HepG2 (cell line): Measurements from ENCODE around the gene RPF1. TPM values are rescaled to one million over a fixed set of nuclear protein-coding genes. Genes with fewer than 3 reads are reported as not detected.
A peak's percentile ranks its signal among the peaks of the same experiment; 100 is the strongest.

Source experiments
- AGO2 ChIP-seq: fragments of 200-400 bp; formaldehyde crosslinking; optimal IDR thresholded peaks from 2 replicates; pipeline ENCODE3; 2017; ENCODE audit warnings: mild to moderate bottlenecking, low read depth, low read length, moderate library complexity
- GFI1 ChIP-seq: sonication (generic); formaldehyde crosslinking; IDR thresholded peaks from 2 replicates; pipeline ENCODE4 v1.5.0; 2020; ENCODE audit warnings: missing genetic modification reagents, mild to moderate bottlenecking, borderline replicate concordance
- KLF11 ChIP-seq: IDR thresholded peaks from 2 replicates; pipeline ENCODE4 v1.6.1; 2016; ENCODE audit warnings: missing compliant biosample characterization
- KLF16 ChIP-seq, 2 experiments: sonication (generic) in 1 of 2; formaldehyde crosslinking in 1 of 2; IDR thresholded peaks; 2 replicates each; pipeline versions ENCODE4 v1.6.1 to v1.8.0; 2016 to 2023; ENCODE audit warnings: missing genetic modification reagents in 2 of 2, missing compliant biosample characterization in 1 of 2
- MAZ ChIP-seq, 2 experiments: sonication (generic) in 1 of 2; formaldehyde crosslinking in 1 of 2; IDR thresholded peaks; 2 replicates each; pipeline versions ENCODE4 v1.5.0 to v1.6.1; 2012 to 2020; ENCODE audit warnings: low read depth in 2 of 2, mild to moderate bottlenecking in 2 of 2, borderline replicate concordance in 1 of 2, improper control_type of control experiment in 1 of 2, low read length in 1 of 2, missing genetic modification reagents in 1 of 2, moderate library complexity in 1 of 2
- NR3C1 ChIP-seq: sonication (generic); formaldehyde crosslinking; IDR thresholded peaks from 2 replicates; pipeline ENCODE4 v1.4.0; 2020; ENCODE audit warnings: missing genetic modification reagents
- POGK ChIP-seq: sonication (generic); formaldehyde crosslinking; conservative IDR thresholded peaks from 2 replicates; pipeline ENCODE4 v1.8.0; 2022; ENCODE audit warnings: mild to moderate bottlenecking, moderate library complexity, missing genetic modification reagents
- PRPF4 ChIP-seq: fragments of 200-400 bp; formaldehyde crosslinking; IDR thresholded peaks from 2 replicates; pipeline ENCODE4 v1.6.1; 2016; ENCODE audit warnings: low read length, low read depth; ENCODE audit not compliant: poor library complexity, severe bottlenecking
- SOX5 ChIP-seq: IDR thresholded peaks from 2 replicates; pipeline ENCODE4 v1.6.1; 2016; ENCODE audit warnings: borderline replicate concordance
- TBL1XR1 ChIP-seq: fragments of 150-350 bp; IDR thresholded peaks from 2 replicates; pipeline ENCODE4 v1.6.1; 2014; ENCODE audit warnings: borderline replicate concordance, low read length; ENCODE audit not compliant: partially characterized antibody
- TBX2 ChIP-seq: sonication (generic); formaldehyde crosslinking; IDR thresholded peaks from 2 replicates; pipeline ENCODE4 v1.5.0; 2020; ENCODE audit warnings: missing genetic modification reagents, mild to moderate bottlenecking, borderline replicate concordance
- TBX3 ChIP-seq: fragments of 450-650 bp; IDR thresholded peaks from 2 replicates; pipeline ENCODE4 v1.6.1; 2017; ENCODE audit warnings: antibody characterized with exemption, mild to moderate bottlenecking, inconsistent platforms, borderline replicate concordance
- TFAP4 ChIP-seq: sonication (generic); IDR thresholded peaks from 2 replicates; pipeline ENCODE4 v1.6.1; 2016; ENCODE audit warnings: low read depth, borderline replicate concordance
- THAP11 ChIP-seq: IDR thresholded peaks from 2 replicates; pipeline ENCODE4 v1.6.1; 2016; ENCODE audit warnings: missing biosample characterization, missing genetic modification reagents
- UBTF ChIP-seq: sonication (generic); formaldehyde crosslinking; IDR thresholded peaks from 2 replicates; pipeline ENCODE4 v1.4.0; 2020; ENCODE audit warnings: mild to moderate bottlenecking, missing genetic modification reagents
- YEATS4 ChIP-seq: sonication (generic); formaldehyde crosslinking; IDR thresholded peaks from 2 replicates; pipeline ENCODE4 v1.4.0; 2020; ENCODE audit warnings: missing genetic modification reagents, borderline replicate concordance
- ZNF205 ChIP-seq: IDR thresholded peaks from 2 replicates; pipeline ENCODE4 v1.6.1; 2018; ENCODE audit warnings: missing biosample characterization, missing genetic modification reagents
- ZNF343 ChIP-seq: sonication (generic); formaldehyde crosslinking; IDR thresholded peaks from 2 replicates; pipeline ENCODE4 v1.4.0; 2020; ENCODE audit warnings: mild to moderate bottlenecking, missing genetic modification reagents
- ZNF543 ChIP-seq: sonication (generic); formaldehyde crosslinking; IDR thresholded peaks from 2 replicates; pipeline ENCODE4 v1.4.0; 2020; ENCODE audit warnings: mild to moderate bottlenecking, missing genetic modification reagents
- ZNF558 ChIP-seq: sonication (generic); formaldehyde crosslinking; IDR thresholded peaks from 2 replicates; pipeline ENCODE4 v1.9.0; 2022; ENCODE audit warnings: mild to moderate bottlenecking, missing genetic modification reagents, borderline replicate concordance
- ZNF674 ChIP-seq: sonication (generic); formaldehyde crosslinking; IDR thresholded peaks from 2 replicates; pipeline ENCODE4 v1.5.0; 2020; ENCODE audit warnings: low read depth, mild to moderate bottlenecking, missing genetic modification reagents
- ZNF691 ChIP-seq: sonication (generic); formaldehyde crosslinking; IDR thresholded peaks from 2 replicates; pipeline ENCODE4 v1.4.0; 2020; ENCODE audit warnings: missing genetic modification reagents, low read depth, mild to moderate bottlenecking, borderline replicate concordance
- ZNF816 ChIP-seq: sonication (generic); formaldehyde crosslinking; IDR thresholded peaks from 2 replicates; pipeline ENCODE4 v1.8.0; 2022; ENCODE audit warnings: missing genetic modification reagents, mild to moderate bottlenecking, borderline replicate concordance
- ZSCAN20 ChIP-seq: sonication (generic); formaldehyde crosslinking; IDR thresholded peaks from 2 replicates; pipeline ENCODE4 v1.4.0; 2020; ENCODE audit warnings: missing genetic modification reagents, mild to moderate bottlenecking, borderline replicate concordance
- polyA plus RNA-seq, 8 experiments: library from polyadenylated mRNA; depleted of rRNA in 3 of 8; stranded (reverse) in 7 of 8; unstranded in 1 of 8; fragments of >200 nt; fragmentation: Illumina TruSeq in 4 of 8; extraction: Trizol in 4 of 8; gene quantifications; 2 replicates each; pipeline versions ENCODE4 v1.2.1 to v1.2.3, GENCODE V29; 2011 to 2016; ENCODE audit warnings: low read depth in 4 of 8, missing spikeins in 1 of 8, mixed read lengths in 1 of 8; ENCODE audit not compliant: insufficient read depth in 1 of 8
- total RNA-seq, 5 experiments: library from RNA; depleted of rRNA; stranded (reverse); fragments of >200 nt; fragmentation: Illumina TruSeq; extraction: Trizol; gene quantifications; 2 replicates each; pipeline ENCODE4 v1.2.3, GENCODE V29; 2016; ENCODE audit warnings: low read depth in 1 of 5

Gene RPF1
- total and polyA plus RNA-seq, 2 of the 13 experiments (the other 11 are each of a cell fraction or from before 2014, with no cell fraction given): 23.0 to 39.0 TPM

GRCh38 chr1:84505493-84506001, 26.5 kb downstream of the RPF1 start (continued):
- peak; percentile 76 for TF ChIP-seq AGO2
- no peak for TF ChIP-seq ZNF674 (CRISPR knock-in tag)
- no peak for TF ChIP-seq MAZ (IDR thresholded peaks at IDR 0.05; ENCODE audit: borderline replicate concordance, low read depth, low read length)
- peak; percentile 11; the same call in 1 of the 2 replicates for TF ChIP-seq MAZ (CRISPR knock-in tag; IDR thresholded peaks at IDR 0.05; ENCODE audit: low read depth)
- peak; percentile 59; the same call in 1 of the 2 replicates for TF ChIP-seq ZSCAN20 (CRISPR knock-in tag)
- TF ChIP-seq ZNF205 (CRISPR knock-in tag): no peak
- TF ChIP-seq TFAP4: peak; percentile 31
- 0 out of 2 replicates have a peak, but pooled peaks have one; percentile 2 for TF ChIP-seq SOX5 (CRISPR knock-in tag)
- TF ChIP-seq TBX3: no peak
- TF ChIP-seq ZNF343 (CRISPR knock-in tag): peak; percentile 49
- TF ChIP-seq PRPF4: no peak
- TF ChIP-seq ZNF816: 0 out of 2 replicates have a peak, but pooled peaks have one; percentile 56
- TF ChIP-seq ZNF558 (CRISPR knock-in tag): 0 out of 2 replicates have a peak, but pooled peaks have one; percentile 47
- TF ChIP-seq NR3C1 (CRISPR knock-in tag): no peak
- TF ChIP-seq ZNF543 (CRISPR knock-in tag): peak; percentile 16; the same call in 1 of the 2 replicates
- TF ChIP-seq TBL1XR1: peak; percentile 0
- TF ChIP-seq ZNF691 (CRISPR knock-in tag): peak; percentile 60; the same call in 1 of the 2 replicates
- TF ChIP-seq GFI1 (CRISPR knock-in tag): no peak
- TF ChIP-seq KLF11 (CRISPR knock-in tag): no peak
- TF ChIP-seq POGK (CRISPR knock-in tag): no peak
- peak; percentile 22; the same call in 1 of the 2 replicates for TF ChIP-seq YEATS4 (CRISPR knock-in tag)
- TF ChIP-seq KLF16 (CRISPR knock-in tag; IDR thresholded peaks at IDR 0.05): 0 out of 4 replicates have a peak, but pooled peaks of 1 of the 2 experiments have one; percentile 7
- peak; percentile 1; the same call in 1 of the 2 replicates for TF ChIP-seq THAP11 (CRISPR knock-in tag)
- TF ChIP-seq UBTF (CRISPR knock-in tag): peak; percentile 59
- TF ChIP-seq TBX2 (CRISPR knock-in tag): peak; percentile 29; the same call in 1 of the 2 replicates
